Activated T-cell treated with anti-CD3 and anti-CD28 coated beads, Interleukin-2, amount 50 U/mL, for 4 hours (primary cell): ENCODE data around the gene PKMYT1. TPM values are rescaled to one million over a fixed set of nuclear protein-coding genes. Genes with fewer than 3 reads are reported as not detected.
A peak's percentile ranks its signal among the peaks of the same experiment; 100 is the strongest.

ENCODE experiments used
- ATAC-seq, 2 donors: fragments of 200-7000 bp; cut with Tn5 transposase; one replicate each; pipeline ENCODE4 v1.10.0; 2021
- DNase-seq: peaks from one replicate; pipeline ENCODE4 v3.0.0-alpha.2; 2020
- H3K27me3 Mint-ChIP-seq: one replicate; pipeline ENCODE4 v1.8.0; 2021; ENCODE audit warnings: low read depth, mixed read lengths
- H3K36me3 Mint-ChIP-seq: one replicate; pipeline ENCODE4 v1.8.0; 2022; ENCODE audit warnings: mixed read lengths; ENCODE audit not compliant: insufficient read depth
- H3K4me1 Mint-ChIP-seq: one replicate; pipeline ENCODE4 v1.8.0; 2021; ENCODE audit warnings: low read depth, mixed read lengths
- H3K4me3 Mint-ChIP-seq: one replicate; pipeline ENCODE4 v1.8.0; 2021; ENCODE audit warnings: mild to moderate bottlenecking, moderate library complexity, mixed read lengths
- H3K9me3 Mint-ChIP-seq: one replicate; pipeline ENCODE4 v1.8.0; 2021; ENCODE audit warnings: mixed read lengths
- total RNA-seq, 3 donors: library from RNA; stranded (reverse); gene quantifications; one replicate each; pipeline ENCODE4 v1.2.1, GENCODE V29; 2021

Gene PKMYT1
- total RNA-seq, 3 donors from 2014 or later = 53.1 to 79.1 (median 66.0) TPM

- H3K9me3 Mint-ChIP-seq = no peaks in the 10 kb centered on the region
- H3K27me3 Mint-ChIP-seq = peaks cover 29% of the 10 kb centered on the region
- H3K4me1 Mint-ChIP-seq = peaks cover 21% of the 10 kb centered on the region
- H3K4me3 Mint-ChIP-seq = peak overlapping the region; percentile 67
- H3K36me3 Mint-ChIP-seq = no peaks in the 10 kb centered on the region
- ATAC-seq = no peak
- no peak for DNase-seq
These were observed 11.9 kb downstream of the PKMYT1 start for GRCh38 chr16:2968368-2968737.

- DNase-seq (no peak), ATAC-seq (no peak)
- Mint-ChIP-seq H3K4me1 (peaks cover 23% of the 10 kb centered on the region), H3K27me3 (peaks cover 29% of the 10 kb centered on the region), H3K4me3 (peak overlapping the region; percentile 35), H3K36me3 (no peaks in the 10 kb centered on the region), H3K9me3 (no peaks in the 10 kb centered on the region)
These were observed 12.5 kb downstream of the PKMYT1 start for GRCh38 chr16:2967721-2968161.

- Mint-ChIP-seq H3K36me3 (no peaks in the 10 kb centered on the region), H3K27me3 (peaks cover 29% of the 10 kb centered on the region), H3K9me3 (no peaks in the 10 kb centered on the region), H3K4me3 (no peak overlapping the region), H3K4me1 (peaks cover 23% of the 10 kb centered on the region)
- ATAC-seq = no peak
- no peak for DNase-seq
These were observed 13.0 kb downstream of the PKMYT1 start for GRCh38 chr16:2967211-2967631.

- H3K4me3 Mint-ChIP-seq = no peak overlapping the region
- H3K4me1 Mint-ChIP-seq = peaks cover 22% of the 10 kb centered on the region
- no peaks in the 10 kb centered on the region for H3K36me3 Mint-ChIP-seq
- ATAC-seq (no peak), DNase-seq (no peak)
- H3K9me3 Mint-ChIP-seq = no peaks in the 10 kb centered on the region
- H3K27me3 Mint-ChIP-seq = peaks cover 33% of the 10 kb centered on the region
These were observed 13.4 kb downstream of the PKMYT1 start for GRCh38 chr16:2966808-2967191.

- peaks cover 35% of the 10 kb centered on the region for H3K27me3 Mint-ChIP-seq
- DNase-seq (no peak), ATAC-seq (no peak)
- no peaks in the 10 kb centered on the region for H3K36me3 Mint-ChIP-seq
- no peaks in the 10 kb centered on the region for H3K9me3 Mint-ChIP-seq
- no peak overlapping the region for H3K4me3 Mint-ChIP-seq
- peaks cover 25% of the 10 kb centered on the region for H3K4me1 Mint-ChIP-seq
These were observed 14.0 kb downstream of the PKMYT1 start for GRCh38 chr16:2966043-2966807.

- H3K36me3 Mint-ChIP-seq = no peaks in the 10 kb centered on the region
- peaks cover 37% of the 10 kb centered on the region for H3K27me3 Mint-ChIP-seq
- peaks cover 25% of the 10 kb centered on the region for H3K4me1 Mint-ChIP-seq
- peak overlapping the region; percentile 75 for H3K4me3 Mint-ChIP-seq
- DNase-seq (peak; percentile 26), ATAC-seq (peak; percentile 11 to 22)
- H3K9me3 Mint-ChIP-seq = no peaks in the 10 kb centered on the region
These were observed 15.5 kb downstream of the PKMYT1 start for GRCh38 chr16:2964475-2965336.

- peaks cover 37% of the 10 kb centered on the region for H3K27me3 Mint-ChIP-seq
- peak within 1 kb of the TSS; percentile 75 for H3K4me3 Mint-ChIP-seq
- DNase-seq (peak; percentile 39), ATAC-seq (peak; percentile 18 to 25)
- peaks cover 25% of the 10 kb centered on the region for H3K4me1 Mint-ChIP-seq
- H3K9me3 Mint-ChIP-seq = no peaks in the 10 kb centered on the region
- H3K36me3 Mint-ChIP-seq = no peaks in the 10 kb centered on the region
These were observed 16.3 kb downstream of the PKMYT1 start, which contains the start of gene KREMEN2 for GRCh38 chr16:2963723-2964474. TSS of gene KREMEN2 (plus strand) at chr16:2964275. CDS start at chr16:2964521, 246 bp downstream.

GRCh38 chr16:2963074-2963722, 17.0 kb downstream of the PKMYT1 start:
- peak; percentile 54 for DNase-seq
- Mint-ChIP-seq H3K27me3 (peaks cover 30% of the 10 kb centered on the region), H3K4me1 (peaks cover 20% of the 10 kb centered on the region), H3K9me3 (no peaks in the 10 kb centered on the region), H3K4me3 (peak overlapping the region; percentile 75), H3K36me3 (no peaks in the 10 kb centered on the region)
- no peak for ATAC-seq

GRCh38 chr16:2962334-2963073, 17.7 kb downstream of the PKMYT1 start:
- H3K4me3 Mint-ChIP-seq = no peak overlapping the region
- peaks cover 16% of the 10 kb centered on the region for H3K4me1 Mint-ChIP-seq
- ATAC-seq (no peak), DNase-seq (no peak)
- H3K27me3 Mint-ChIP-seq = peaks cover 26% of the 10 kb centered on the region
- H3K9me3 Mint-ChIP-seq = no peaks in the 10 kb centered on the region
- H3K36me3 Mint-ChIP-seq = no peaks in the 10 kb centered on the region

- DNase-seq = no peak
- H3K9me3 Mint-ChIP-seq = no peaks in the 10 kb centered on the region
- peaks cover 14% of the 10 kb centered on the region for H3K4me1 Mint-ChIP-seq
- ATAC-seq = no peak
- H3K4me3 Mint-ChIP-seq = no peak overlapping the region
- H3K27me3 Mint-ChIP-seq = peaks cover 29% of the 10 kb centered on the region
- no peaks in the 10 kb centered on the region for H3K36me3 Mint-ChIP-seq
These were observed 19.8 kb downstream of the PKMYT1 start for GRCh38 chr16:2960183-2961010.

GRCh38 chr16:2959206-2959605, 21.0 kb downstream of the PKMYT1 start:
- DNase-seq = no peak
- H3K4me1 Mint-ChIP-seq = peaks cover 11% of the 10 kb centered on the region
- H3K4me3 Mint-ChIP-seq = no peak overlapping the region
- H3K9me3 Mint-ChIP-seq = no peaks in the 10 kb centered on the region
- H3K27me3 Mint-ChIP-seq = peaks cover 29% of the 10 kb centered on the region
- ATAC-seq = no peak
- no peaks in the 10 kb centered on the region for H3K36me3 Mint-ChIP-seq

- Mint-ChIP-seq H3K9me3 (no peaks in the 10 kb centered on the region), H3K36me3 (no peaks in the 10 kb centered on the region), H3K4me3 (no peak overlapping the region), H3K27me3 (peaks cover 24% of the 10 kb centered on the region), H3K4me1 (no peaks in the 10 kb centered on the region)
- no peak for DNase-seq
- no peak for ATAC-seq
These were observed 23.7 kb downstream of the PKMYT1 start for GRCh38 chr16:2956579-2956956.
